Lower leg skin (tissue), 3 donors: Measurements from ENCODE around the gene SMO.

Source experiments
- CTCF ChIP-seq, 3 donors: fragments of 450-650 bp; IDR thresholded peaks; one replicate each; pipeline ENCODE4 v1.5.1; 2016; ENCODE audit warnings: antibody characterized with exemption in 3 of 3, mild to moderate bottlenecking in 3 of 3, moderate library complexity in 2 of 3
- POLR2A ChIP-seq, 2 donors: fragments of 450-650 bp; IDR thresholded peaks; one replicate each; pipeline ENCODE4 v1.6.1; 2016 to 2017; ENCODE audit warnings: antibody characterized with exemption in 2 of 2, mild to moderate bottlenecking in 1 of 2, moderate library complexity in 1 of 2

DNA sequence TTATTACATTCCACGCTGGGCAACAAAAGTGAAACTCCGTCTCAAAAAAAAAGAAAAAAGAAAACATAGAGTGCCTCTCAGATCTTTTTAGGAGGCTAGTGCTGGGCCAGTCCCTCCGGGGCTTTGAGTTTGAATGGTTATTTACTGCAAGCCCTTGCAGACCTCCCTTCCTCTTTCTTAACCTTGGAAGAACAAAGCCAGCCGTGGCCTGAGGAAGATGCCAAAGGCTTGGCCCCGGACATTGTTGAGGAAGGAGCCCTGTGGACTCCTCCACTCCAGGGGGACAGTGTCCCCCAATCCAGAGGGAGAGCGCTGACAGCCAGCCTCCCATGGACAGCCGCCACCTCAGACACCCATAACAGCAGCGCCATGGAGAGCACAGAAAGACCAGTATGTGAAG, 38.9 kb upstream of the SMO start:
- TF ChIP-seq CTCF (IDR thresholded peaks at IDR 0.05) = no peak
- TF ChIP-seq POLR2A (IDR thresholded peaks at IDR 0.05) = no peak
